Activated naive CD4-positive, alpha-beta T cell treated with anti-CD3 and anti-CD28 coated beads, Interleukin-2, amount 50 U/mL, for 24 hours (primary cell): ENCODE results near the gene PLCD1.
"Not testable (repeated sequence)": the region's sequence is repeated elsewhere in the genome, so short reads cannot be mapped to it uniquely, and the experiment has no call there.

Source experiments
- H3K27ac Mint-ChIP-seq: one replicate; pipeline ENCODE4 v1.8.0; 2021; ENCODE audit warnings: mild to moderate bottlenecking, mixed read lengths
- H3K27me3 Mint-ChIP-seq: one replicate; pipeline ENCODE4 v1.8.0; 2021; ENCODE audit warnings: mixed read lengths
- H3K36me3 Mint-ChIP-seq: one replicate; pipeline ENCODE4 v1.8.0; 2021; ENCODE audit warnings: mixed read lengths
- H3K4me1 Mint-ChIP-seq: one replicate; pipeline ENCODE4 v1.8.0; 2021; ENCODE audit warnings: mixed read lengths
- H3K4me3 Mint-ChIP-seq: one replicate; pipeline ENCODE4 v1.8.0; 2021; ENCODE audit warnings: mild to moderate bottlenecking, mixed read lengths
- H3K9me3 Mint-ChIP-seq: one replicate; pipeline ENCODE4 v1.8.0; 2021; ENCODE audit warnings: mixed read lengths

PLCD1 gene

GRCh38 chr3:37990527-37990926 is 38.9 kb downstream of the PLCD1 start, which contains the start of gene VILL:
Gene VILL, plus strand, starts transcription at chr3:37990786. Its CDS starts 2,887 bp downstream, at chr3:37993673.
- peak within 1 kb of the TSS; percentile 59 for H3K27ac Mint-ChIP-seq
- H3K4me3 Mint-ChIP-seq, result no peak within 1 kb of the TSS

DNA sequence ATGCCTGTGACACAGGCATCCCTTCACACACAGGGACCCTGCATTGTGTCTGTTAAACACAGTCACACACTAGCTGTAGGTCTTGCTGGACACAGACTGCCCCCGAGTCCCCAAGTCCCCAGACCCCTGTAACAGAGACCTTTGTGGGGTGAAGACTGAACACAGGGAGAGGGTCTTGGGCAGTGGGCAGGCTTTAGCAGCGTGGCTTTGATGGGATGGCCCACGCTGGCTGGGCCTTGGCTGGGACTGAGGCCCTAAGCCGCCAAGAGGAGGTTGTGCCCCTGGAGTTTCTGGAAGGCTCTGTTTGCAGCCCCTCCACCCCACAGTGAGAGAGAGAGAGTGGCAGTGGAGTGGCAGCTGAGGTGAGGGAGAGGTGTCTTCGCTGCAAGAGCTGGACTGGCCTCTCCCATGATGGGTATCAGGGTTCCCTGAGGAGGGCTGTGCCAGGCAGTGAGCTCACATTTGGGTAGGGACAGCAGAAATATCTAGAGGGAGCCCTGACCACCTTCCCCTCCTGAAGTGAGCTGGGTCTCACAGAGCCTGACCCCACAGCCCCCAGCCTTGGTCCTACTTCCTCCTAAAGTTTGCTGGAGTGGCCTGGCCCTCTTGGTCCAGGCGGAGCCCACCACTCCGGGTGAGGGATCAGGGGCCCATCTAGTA is 39.5 kb downstream of the PLCD1 start:
- H3K4me3 Mint-ChIP-seq, result no peak overlapping the region
- no peak overlapping the region for H3K27ac Mint-ChIP-seq

More at GRCh38 chr3:37990527-37990926, 38.9 kb downstream of the PLCD1 start, which contains the start of gene VILL:
- Mint-ChIP-seq H3K27me3 (no peaks in the 10 kb centered on the region), H3K4me1 (peaks cover 23% of the 10 kb centered on the region), H3K36me3 (peaks cover 1% of the 10 kb centered on the region), H3K9me3 (no peaks in the 10 kb centered on the region)

GRCh38 chr3:37988931-37989525 is 40.4 kb downstream of the PLCD1 start:
- Mint-ChIP-seq H3K27me3 (no peaks in the 10 kb centered on the region), H3K36me3 (no peaks in the 10 kb centered on the region), H3K4me1 (peaks cover 11% of the 10 kb centered on the region), H3K4me3 (no peak overlapping the region), H3K9me3 (no peaks in the 10 kb centered on the region), H3K27ac (no peak overlapping the region)

More for the DNA sequence above, 39.5 kb downstream of the PLCD1 start:
- Mint-ChIP-seq H3K27me3 (no peaks in the 10 kb centered on the region), H3K4me1 (peaks cover 17% of the 10 kb centered on the region), H3K9me3 (no peaks in the 10 kb centered on the region), H3K36me3 (no peaks in the 10 kb centered on the region)

GRCh38 chr3:37988376-37988775 is 41.1 kb downstream of the PLCD1 start:
- H3K27ac Mint-ChIP-seq, H3K4me1 Mint-ChIP-seq, H3K4me3 Mint-ChIP-seq, H3K9me3 Mint-ChIP-seq, H3K27me3 Mint-ChIP-seq, H3K36me3 Mint-ChIP-seq: not testable (repeated sequence)

DNA sequence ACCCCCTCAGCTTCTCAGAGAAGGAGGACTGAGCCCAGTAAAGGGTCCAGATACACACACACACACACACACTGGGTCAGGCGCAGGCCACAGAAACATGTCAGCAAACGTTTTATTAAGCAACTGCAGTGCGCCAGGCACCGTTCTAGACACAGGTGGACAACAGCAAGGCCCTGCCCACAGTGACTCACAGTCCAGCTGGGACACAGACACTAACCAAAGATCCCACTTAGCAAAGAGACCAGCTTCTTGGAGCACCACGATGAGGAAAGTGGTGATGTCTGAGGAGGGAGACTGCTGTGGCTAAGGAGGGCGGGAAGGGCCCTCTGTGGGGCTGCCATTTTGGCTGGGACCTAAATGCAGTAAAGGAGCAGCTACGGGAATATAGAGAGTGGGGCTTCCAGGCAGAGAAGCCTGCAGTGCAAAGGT is 41.7 kb downstream of the PLCD1 start:
- no peaks in the 10 kb centered on the region for H3K27me3 Mint-ChIP-seq
- no peaks in the 10 kb centered on the region for H3K36me3 Mint-ChIP-seq
- H3K9me3 Mint-ChIP-seq, result no peaks in the 10 kb centered on the region
- H3K4me1 Mint-ChIP-seq, result no peaks in the 10 kb centered on the region
- H3K27ac Mint-ChIP-seq, result no peak overlapping the region
- H3K4me3 Mint-ChIP-seq, result no peak overlapping the region

- Mint-ChIP-seq H3K4me3 (no peak overlapping the region), H3K9me3 (no peaks in the 10 kb centered on the region), H3K4me1 (no peaks in the 10 kb centered on the region), H3K27me3 (no peaks in the 10 kb centered on the region), H3K36me3 (no peaks in the 10 kb centered on the region), H3K27ac (no peak overlapping the region)
Observed at GRCh38 chr3:37987315-37987697, 42.1 kb downstream of the PLCD1 start.

- H3K4me1 Mint-ChIP-seq, result no peaks in the 10 kb centered on the region
- H3K36me3 Mint-ChIP-seq, result no peaks in the 10 kb centered on the region
- H3K4me3 Mint-ChIP-seq, result no peak overlapping the region
- H3K9me3 Mint-ChIP-seq, result no peaks in the 10 kb centered on the region
- H3K27ac Mint-ChIP-seq, result no peak overlapping the region
- no peaks in the 10 kb centered on the region for H3K27me3 Mint-ChIP-seq
Observed at GRCh38 chr3:37986479-37987314, 42.7 kb downstream of the PLCD1 start.

- Mint-ChIP-seq H3K4me3 (no peak overlapping the region), H3K27ac (no peak overlapping the region), H3K36me3 (no peaks in the 10 kb centered on the region), H3K27me3 (no peaks in the 10 kb centered on the region), H3K4me1 (no peaks in the 10 kb centered on the region), H3K9me3 (no peaks in the 10 kb centered on the region)
Observed at GRCh38 chr3:37985637-37986320, 43.7 kb downstream of the PLCD1 start.

DNA sequence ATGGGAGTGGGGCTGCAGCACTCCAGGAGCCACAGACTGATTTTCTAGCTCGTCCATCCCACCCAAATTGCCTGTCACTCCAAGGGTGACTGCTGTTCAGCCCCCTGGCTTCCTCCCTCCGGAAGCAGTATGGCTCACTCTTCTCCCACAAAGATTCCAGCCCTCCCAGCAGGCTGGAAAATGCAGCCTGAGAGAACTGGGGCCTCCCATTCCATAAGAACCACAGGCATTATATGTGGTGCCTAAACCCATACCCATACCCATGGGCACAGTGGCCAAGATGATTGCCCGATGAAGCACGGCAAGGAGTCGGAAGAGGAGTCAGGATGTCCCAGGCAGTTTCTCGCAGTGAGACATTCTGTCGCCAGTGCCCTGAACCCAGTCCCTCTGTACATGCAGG is 44.8 kb downstream of the PLCD1 start:
- Mint-ChIP-seq H3K4me3 (no peak overlapping the region), H3K36me3 (no peaks in the 10 kb centered on the region), H3K9me3 (no peaks in the 10 kb centered on the region), H3K27me3 (no peaks in the 10 kb centered on the region), H3K27ac (no peak overlapping the region), H3K4me1 (no peaks in the 10 kb centered on the region)

GRCh38 chr3:37984051-37984450 is 45.4 kb downstream of the PLCD1 start:
- Mint-ChIP-seq H3K9me3 (no peaks in the 10 kb centered on the region), H3K4me1 (no peaks in the 10 kb centered on the region), H3K27ac (no peak overlapping the region), H3K4me3 (no peak overlapping the region), H3K36me3 (no peaks in the 10 kb centered on the region), H3K27me3 (no peaks in the 10 kb centered on the region)

DNA sequence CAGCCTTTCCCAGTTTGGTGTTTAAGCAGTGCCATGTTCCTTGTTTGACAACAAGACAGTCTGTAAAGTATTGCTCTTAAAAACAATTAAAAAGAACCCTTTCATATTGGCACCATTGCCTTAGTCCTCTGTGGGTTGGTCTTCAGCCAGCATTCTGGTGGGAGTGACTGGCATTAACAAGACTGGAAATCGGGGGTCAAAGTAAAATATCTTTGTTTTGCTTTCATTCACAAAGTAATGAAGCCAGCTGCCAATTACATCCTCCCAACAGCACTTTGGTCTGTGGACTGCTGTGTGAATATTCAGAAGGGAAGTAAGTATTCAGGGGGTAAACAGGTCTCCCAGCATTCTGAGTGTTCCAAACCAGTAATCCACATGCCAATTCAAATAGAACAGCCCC is 47.1 kb downstream of the PLCD1 start:
- Mint-ChIP-seq H3K27me3 (no peaks in the 10 kb centered on the region), H3K4me3 (no peak overlapping the region), H3K36me3 (no peaks in the 10 kb centered on the region), H3K27ac (no peak overlapping the region), H3K9me3 (no peaks in the 10 kb centered on the region), H3K4me1 (no peaks in the 10 kb centered on the region)

GRCh38 chr3:37981348-37981664 is 48.1 kb downstream of the PLCD1 start:
- Mint-ChIP-seq H3K36me3 (no peaks in the 10 kb centered on the region), H3K9me3 (no peaks in the 10 kb centered on the region), H3K27me3 (no peaks in the 10 kb centered on the region), H3K4me3 (no peak overlapping the region), H3K27ac (no peak overlapping the region), H3K4me1 (no peaks in the 10 kb centered on the region)

DNA sequence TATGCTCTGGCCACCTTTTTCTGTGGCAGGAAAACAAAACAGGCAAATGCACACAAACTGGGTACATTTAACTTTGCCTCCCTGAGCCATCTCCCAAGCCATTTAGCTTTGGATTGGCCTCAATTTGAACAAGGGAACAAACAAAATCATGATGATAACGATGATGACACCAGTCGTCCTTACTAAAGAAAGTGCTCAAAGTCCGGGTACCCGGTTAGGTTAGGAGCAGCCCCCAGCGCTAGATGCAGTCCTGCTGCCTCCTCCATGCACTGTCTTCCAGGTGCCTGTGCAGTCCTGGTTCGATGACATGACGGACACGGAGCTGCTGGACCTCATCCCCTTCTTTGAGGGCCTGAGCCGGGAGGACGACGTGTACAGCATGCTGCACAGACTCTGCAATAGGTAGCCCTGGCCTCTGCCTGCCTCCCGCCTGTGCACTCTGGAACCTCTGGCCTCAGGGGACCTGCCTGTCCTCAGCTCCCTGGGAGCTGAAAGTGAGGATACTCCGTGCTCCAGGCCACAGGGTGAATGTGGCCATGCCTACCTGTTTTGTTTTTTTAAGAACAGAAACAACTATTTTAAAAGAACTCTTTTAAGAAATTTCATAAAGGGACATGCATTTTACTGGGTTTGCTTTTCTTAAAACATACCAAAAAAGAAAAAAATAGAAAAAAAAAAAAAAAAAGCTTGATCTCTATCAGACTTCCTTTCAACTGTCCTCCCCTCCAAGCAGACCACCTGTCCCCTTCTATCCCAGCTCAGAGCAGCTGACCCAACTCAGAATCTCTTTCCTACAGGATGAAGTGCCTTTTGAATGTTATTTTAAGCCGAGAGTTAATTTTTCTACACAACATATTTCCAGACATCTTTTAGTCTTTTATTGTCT is 48.7 kb downstream of the PLCD1 start:
- no peaks in the 10 kb centered on the region for H3K27me3 Mint-ChIP-seq
- H3K4me3 Mint-ChIP-seq, result no peak overlapping the region
- H3K36me3 Mint-ChIP-seq, result no peaks in the 10 kb centered on the region
- H3K9me3 Mint-ChIP-seq, result no peaks in the 10 kb centered on the region
- H3K27ac Mint-ChIP-seq, result no peak overlapping the region
- H3K4me1 Mint-ChIP-seq, result no peaks in the 10 kb centered on the region

GRCh38 chr3:37979541-37980461 is 49.6 kb downstream of the PLCD1 start:
- no peak overlapping the region for H3K27ac Mint-ChIP-seq
- H3K4me3 Mint-ChIP-seq, result no peak overlapping the region
- H3K36me3 Mint-ChIP-seq, result no peaks in the 10 kb centered on the region
- H3K9me3 Mint-ChIP-seq, result no peaks in the 10 kb centered on the region
- H3K27me3 Mint-ChIP-seq, result no peaks in the 10 kb centered on the region
- H3K4me1 Mint-ChIP-seq, result peaks cover 1% of the 10 kb centered on the region
